OCI-M2 (cell line): ENCODE measurements around the gene RGSL1.

Experiments
- DNase-seq: peaks from one replicate; lab custom pipeline; 2025; ENCODE audit not compliant: unreplicated experiment; lab: John Stamatoyannopoulos, UW

RGSL1 gene

DNA sequence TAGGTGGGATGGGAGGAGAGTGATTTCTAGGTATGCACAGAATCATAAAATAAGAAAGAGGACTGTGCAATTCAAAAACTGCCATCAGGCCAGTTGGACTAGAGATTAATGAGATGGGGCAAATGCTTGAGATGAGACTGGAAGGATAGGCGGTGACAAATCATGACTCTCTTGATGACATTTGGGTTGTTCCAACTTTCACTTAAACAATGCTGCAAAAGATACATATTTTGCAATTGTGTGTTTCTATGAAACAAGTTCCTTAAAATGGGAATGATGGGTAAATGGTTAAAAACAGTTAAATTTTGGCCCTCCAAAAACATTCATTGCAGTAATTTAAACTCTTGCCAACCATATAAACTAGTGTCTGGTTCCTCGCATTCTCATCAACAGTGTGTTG is 84.0 kb downstream of the RGSL1 start:
- DNase-seq = no peak

- no peak for DNase-seq
Observed at GRCh38 chr1:182549346-182549745, 99.4 kb downstream of the RGSL1 start.

DNA sequence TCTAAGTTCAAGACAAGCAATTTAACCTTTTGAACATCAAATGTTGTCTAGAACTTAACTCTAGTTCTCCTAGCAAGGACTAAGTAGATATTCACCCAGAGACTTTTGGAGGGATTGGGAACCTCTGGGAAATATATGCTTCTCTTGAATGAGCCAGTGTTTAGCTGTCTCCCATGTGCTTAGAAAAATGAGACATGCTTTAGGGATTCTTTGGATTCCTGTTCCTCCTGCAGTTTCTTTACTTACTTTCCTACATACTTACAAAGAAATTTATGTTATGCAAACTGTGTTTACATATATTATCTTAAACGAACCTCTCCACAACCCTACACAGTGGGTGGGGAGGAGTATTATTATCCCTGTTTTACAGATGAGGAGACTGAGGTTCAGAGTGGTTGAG is 99.9 kb downstream of the RGSL1 start:
- DNase-seq = no peak

DNA sequence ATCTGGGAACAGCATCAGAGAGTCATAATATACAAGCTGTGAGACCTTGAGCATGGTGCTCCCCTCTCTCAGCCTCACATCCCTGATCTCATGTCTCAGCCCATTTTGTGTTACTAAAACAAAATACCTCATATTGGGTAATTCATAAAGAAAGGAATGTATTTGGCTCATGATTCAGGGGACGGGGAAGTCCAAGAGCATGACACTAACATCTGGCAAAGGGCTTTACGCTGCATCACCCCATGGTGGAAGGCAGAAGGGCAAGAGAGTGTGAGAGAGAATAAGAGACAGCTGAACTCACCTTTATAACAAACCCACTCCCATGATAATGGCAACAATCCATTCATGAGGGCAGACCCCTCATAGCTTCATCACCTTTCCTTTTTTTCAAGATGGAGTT is 102.6 kb downstream of the RGSL1 start:
- DNase-seq = no peak

DNA sequence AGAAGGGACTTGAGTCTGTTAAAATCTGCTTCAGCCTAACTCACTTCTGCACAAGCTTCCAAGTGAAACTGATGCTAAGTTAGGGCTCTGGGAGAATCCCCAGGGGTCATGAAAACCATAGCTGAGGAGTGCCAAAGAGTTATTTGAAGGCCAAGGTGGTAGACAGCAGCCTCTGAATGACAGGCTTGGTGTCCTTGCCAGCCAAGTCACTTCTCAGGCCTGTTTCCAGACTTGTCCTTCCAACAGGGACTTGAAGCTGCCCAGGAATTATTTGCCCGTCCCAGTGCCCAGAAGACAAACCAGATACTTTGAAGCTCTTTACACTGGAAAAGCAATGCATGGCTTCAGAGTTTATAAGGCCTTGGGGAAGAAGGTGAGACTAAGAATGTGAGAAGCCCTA is 105.5 kb downstream of the RGSL1 start:
- DNase-seq = no peak

- no peak for DNase-seq
Observed at GRCh38 chr1:182556279-182556678, 106.3 kb downstream of the RGSL1 start.

DNA sequence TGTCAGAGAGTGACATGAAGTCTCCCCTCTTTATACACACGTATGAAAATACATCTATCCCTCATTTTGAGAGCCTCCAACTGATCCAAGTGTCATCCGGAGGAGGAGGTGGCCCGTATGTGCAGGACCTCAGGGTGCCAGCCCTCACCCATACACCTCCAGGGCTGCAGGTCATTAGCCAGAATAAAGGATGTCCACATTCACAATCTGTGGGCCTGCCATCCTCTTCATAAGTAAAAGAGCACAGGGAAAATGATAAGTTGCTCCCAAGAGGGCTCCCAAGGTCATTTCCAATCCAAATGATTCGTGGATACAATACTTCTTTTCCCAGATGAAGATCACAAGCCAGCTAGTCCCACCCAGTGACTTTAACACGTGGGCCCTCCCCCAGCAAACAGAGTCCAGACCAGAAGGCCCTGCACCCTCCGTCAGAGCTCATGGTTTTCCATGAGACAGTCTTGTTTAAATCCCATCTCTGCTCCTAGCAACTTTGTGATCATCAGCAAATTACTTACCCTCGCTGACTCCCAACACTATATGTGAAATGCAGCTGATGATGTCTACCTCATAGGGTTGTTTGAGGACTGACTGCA is 110.5 kb downstream of the RGSL1 start:
- DNase-seq = no peak

- no peak for DNase-seq
Observed at GRCh38 chr1:182561456-182561855, 111.5 kb downstream of the RGSL1 start.

DNA sequence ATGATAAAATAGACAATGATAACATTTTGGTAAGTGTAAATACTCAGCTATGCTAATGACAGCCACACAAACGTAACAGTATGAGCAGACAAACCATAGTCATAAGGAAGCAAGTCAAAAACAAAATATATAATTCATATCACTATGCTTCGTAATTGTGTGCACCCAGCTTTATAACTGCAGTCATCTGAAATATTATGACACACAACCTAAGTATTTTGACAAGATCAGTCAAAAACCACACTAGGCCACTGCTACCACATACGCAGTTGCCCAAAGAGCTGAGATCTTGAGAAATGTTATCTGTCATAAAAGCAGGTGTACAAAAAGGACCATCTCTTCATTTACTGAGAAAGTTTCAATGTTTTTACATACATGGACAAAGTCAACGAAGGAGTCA is 113.1 kb downstream of the RGSL1 start:
- DNase-seq = no peak

DNA sequence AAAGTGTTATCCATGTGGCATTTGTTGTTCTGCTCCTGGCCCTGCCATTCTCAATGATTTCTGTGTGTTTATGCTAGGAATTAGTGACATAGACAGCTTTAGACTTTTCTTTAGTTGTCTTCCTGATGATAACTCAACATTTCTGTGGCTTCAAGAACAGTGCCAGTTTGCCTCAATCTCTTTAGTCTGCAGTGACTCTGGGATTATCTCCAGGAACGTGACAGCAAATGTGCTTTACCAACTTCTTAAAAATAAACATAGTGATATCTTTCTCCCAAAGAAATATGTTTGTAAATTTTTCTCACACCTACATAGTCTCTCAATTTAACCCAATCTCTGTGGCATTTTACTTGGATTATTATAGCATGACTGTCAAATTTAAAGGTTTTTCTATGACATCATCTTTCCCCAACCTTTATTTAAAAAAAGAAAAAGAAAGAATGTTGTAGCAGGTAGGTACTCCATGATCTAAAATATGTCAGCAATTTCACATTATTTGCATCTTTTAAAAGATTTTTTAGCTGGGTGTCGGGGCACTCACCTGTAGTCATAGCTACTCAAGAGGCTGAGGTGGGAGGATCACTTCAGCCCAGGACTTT is 114.6 kb downstream of the RGSL1 start:
- DNase-seq = no peak

GRCh38 chr1:182565537-182565936 is 115.6 kb downstream of the RGSL1 start:
- DNase-seq = no peak

DNA sequence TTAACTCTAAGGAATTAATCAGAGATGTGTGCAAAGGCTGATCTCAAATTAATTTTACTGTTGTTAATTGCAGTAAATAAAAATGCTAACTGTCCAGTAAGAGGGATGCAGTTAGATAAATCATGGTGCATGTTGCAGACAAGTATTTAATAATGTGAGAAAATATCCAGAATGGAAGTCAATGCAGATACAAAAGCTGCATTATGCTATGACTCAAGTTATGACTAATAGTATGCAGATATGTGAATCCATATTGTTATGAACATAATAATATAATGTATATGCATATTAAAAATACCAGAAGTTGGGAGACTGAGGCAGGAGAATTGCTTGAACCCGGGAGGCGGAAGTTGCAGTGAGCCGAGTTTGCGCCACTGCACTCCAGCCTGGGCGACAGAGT is 117.7 kb downstream of the RGSL1 start:
- no peak for DNase-seq

GRCh38 chr1:182568647-182569284 is 118.8 kb downstream of the RGSL1 start:
- no peak for DNase-seq

- DNase-seq = no peak
Observed at GRCh38 chr1:182569939-182570610, 120.1 kb downstream of the RGSL1 start.

DNA sequence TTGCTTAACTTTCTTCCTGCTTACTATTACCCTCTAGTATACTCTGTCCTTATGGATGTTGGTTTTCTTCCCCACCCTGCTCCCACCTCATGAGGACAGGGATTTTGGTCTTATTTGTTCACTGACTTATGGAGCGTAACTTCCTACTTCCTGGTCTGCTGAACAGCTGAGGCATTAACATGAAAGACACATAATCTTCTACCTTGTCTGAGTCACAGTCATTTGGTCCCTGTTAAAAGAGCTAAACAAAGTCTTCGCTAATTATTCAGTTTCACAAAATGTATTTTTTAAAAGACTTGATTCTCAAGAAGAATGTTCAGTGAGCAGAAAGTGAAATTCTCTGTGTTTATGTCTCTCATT is 120.6 kb downstream of the RGSL1 start:
- no peak for DNase-seq

GRCh38 chr1:182574156-182574555 is 124.2 kb downstream of the RGSL1 start:
- DNase-seq = no peak

DNA sequence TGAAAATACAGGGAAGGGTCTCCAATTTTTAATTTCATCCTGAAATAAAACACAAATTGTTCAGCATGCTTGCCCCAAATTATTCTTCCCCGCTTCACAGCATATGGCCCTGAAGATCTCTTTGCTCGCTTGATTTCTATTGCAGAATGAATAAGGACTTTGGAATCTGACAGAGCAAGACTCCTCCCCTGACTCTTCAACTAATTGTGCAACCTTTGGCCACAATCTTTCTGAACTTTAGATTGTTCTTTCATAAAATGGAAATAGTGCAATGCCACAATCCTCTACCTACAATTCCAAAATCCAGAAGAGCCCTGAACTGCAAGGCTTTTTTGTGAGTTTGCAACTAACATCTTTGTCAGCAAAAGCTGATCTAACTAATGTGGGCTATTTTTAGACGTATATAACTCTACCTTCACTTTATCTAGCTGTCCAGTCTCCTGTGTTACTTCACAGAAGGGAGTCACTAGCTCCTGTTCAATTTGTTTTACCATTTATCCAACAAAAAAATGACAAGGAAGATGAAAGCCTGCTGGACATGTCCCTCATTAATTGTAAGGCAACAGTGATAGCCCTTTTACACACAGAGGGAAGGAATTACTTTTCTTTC is 125.7 kb downstream of the RGSL1 start:
- no peak for DNase-seq

DNA sequence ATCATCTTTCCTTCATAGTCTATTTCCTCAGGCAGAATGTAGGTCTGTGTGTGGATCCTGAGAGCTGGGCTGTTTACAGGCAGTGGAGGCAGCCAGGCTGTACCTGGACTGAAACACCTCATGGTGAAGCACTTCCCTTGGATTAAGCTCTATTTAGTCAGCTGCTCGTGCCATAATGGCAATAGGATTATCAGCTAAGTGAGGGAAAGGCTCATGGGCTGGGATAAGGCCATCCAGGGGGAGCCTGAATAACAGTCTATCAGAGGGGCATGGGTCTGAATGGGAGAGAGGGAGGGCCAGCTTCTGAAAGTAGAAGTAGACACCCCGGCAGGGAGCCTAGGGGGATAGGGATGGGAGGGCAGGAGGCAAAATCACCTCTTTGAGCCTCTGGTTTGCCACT is 130.8 kb downstream of the RGSL1 start:
- DNase-seq = no peak

GRCh38 chr1:182584746-182585145 is 134.8 kb downstream of the RGSL1 start:
- DNase-seq = no peak

DNA sequence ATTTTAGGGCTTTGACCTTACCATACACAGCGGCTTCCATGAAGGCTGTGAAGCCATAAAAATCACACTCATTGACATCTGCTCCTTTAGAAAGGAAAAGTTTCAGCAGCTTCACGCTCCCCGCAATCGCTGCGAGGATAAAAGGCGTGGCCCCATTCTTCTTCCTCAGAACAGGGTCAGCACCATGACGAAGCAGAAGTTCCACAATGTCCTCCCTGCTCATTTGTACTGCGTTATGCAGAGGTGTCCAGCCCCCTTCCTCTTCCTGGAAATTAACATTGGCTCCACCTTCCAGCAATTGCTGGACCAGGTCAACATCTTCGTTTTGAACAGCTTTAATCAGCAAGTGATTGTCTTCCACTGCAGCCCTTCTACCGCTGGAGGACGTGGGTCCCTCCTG is 136.4 kb downstream of the RGSL1 start:
- DNase-seq = no peak

- DNase-seq = no peak
Observed at GRCh38 chr1:182587093-182587492, 137.1 kb downstream of the RGSL1 start.
